B cell (primary cell): ENCODE results near the gene RNF2. TPM values are rescaled to one million over a fixed set of nuclear protein-coding genes. Genes with fewer than 3 reads are reported as not detected.
A peak's percentile ranks its signal among the peaks of the same experiment; 100 is the strongest.

ENCODE experiments used
- ATAC-seq: fragments of 200-7000 bp; cut with Tn5 transposase; one replicate; pipeline ENCODE4 v1.10.0; 2021; ENCODE audit warnings: low read depth, mild to moderate bottlenecking, moderate number of reproducible peaks, moderate library complexity
- CTCF ChIA-PET: fragments of 350-600 bp; sonication (Branson Sonifier 250); formaldehyde crosslinking; loops from one replicate; lab custom pipeline; 2021; ENCODE audit warnings: antibody characterized with exemption, inconsistent platforms; lab: Charles Lee
- POLR2A ChIA-PET: fragments of 350-600 bp; sonication (Branson Sonifier 250); formaldehyde crosslinking; loops from one replicate; lab custom pipeline; 2021; ENCODE audit warnings: antibody characterized with exemption; lab: Charles Lee
- DNase-seq: peaks from one replicate; pipeline ENCODE4 v3.0.0; 2013
- H2AFZ ChIP-seq: 2 replicates; pipeline ENCODE4 v1.6.1; 2012; ENCODE audit warnings: mild to moderate bottlenecking, low read depth, low read length; ENCODE audit not compliant: insufficient read depth, poor library complexity, severe bottlenecking
- H3K27ac ChIP-seq, 2 donors: 1 replicate in 1 of 2; 2 replicates in 1 of 2; pipeline ENCODE4 v1.5.1; 2012 to 2013; ENCODE audit warnings: low read length in 2 of 2, mild to moderate bottlenecking in 2 of 2, moderate library complexity in 1 of 2
- H3K27me3 ChIP-seq, 4 experiments: fragments of 200-600 bp in 1 of 4; sonication (generic) in 1 of 4; replicated peaks in 1 of 4; 1 replicate in 2 of 4; 2 replicates in 2 of 4; pipeline versions ENCODE4 v1.6.1 to v1.7.0; 2013 to 2016; ENCODE audit warnings: low read length in 3 of 4, mild to moderate bottlenecking in 2 of 4, mixed read lengths in 1 of 4, moderate library complexity in 1 of 4; ENCODE audit not compliant: insufficient read depth in 4 of 4, control insufficient read depth in 3 of 4; ENCODE audit errors: control extremely low read depth in 1 of 4
- H3K36me3 ChIP-seq, 2 experiments: replicated peaks in 1 of 2; 1 replicate in 1 of 2; 2 replicates in 1 of 2; pipeline versions ENCODE4 v1.6.1 to v1.7.1; 2013; ENCODE audit warnings: low read length in 1 of 2; ENCODE audit not compliant: insufficient read depth in 2 of 2, control insufficient read depth in 1 of 2; ENCODE audit errors: control extremely low read depth in 1 of 2, extremely low read depth in 1 of 2
- H3K4me1 ChIP-seq, 2 donors: fragments of 200-600 bp in 1 of 2; sonication (generic) in 1 of 2; 1 replicate in 1 of 2; 2 replicates in 1 of 2; pipeline versions ENCODE4 v1.5.1 to v1.6.1; 2013 to 2017; ENCODE audit warnings: low read length in 2 of 2; ENCODE audit not compliant: control insufficient read depth in 2 of 2, insufficient read depth in 2 of 2
- H3K4me2 ChIP-seq: replicated peaks from 2 replicates; pipeline ENCODE3; 2012; ENCODE audit warnings: mild to moderate bottlenecking, low read depth, low read length; ENCODE audit not compliant: poor library complexity, severe bottlenecking
- H3K4me3 ChIP-seq, 5 experiments: fragments of 200-600 bp in 1 of 5; sonication (generic) in 1 of 5; 1 replicate in 3 of 5; 2 replicates in 2 of 5; pipeline versions ENCODE4 v1.5.1 to v1.7.0; 2011 to 2016; ENCODE audit warnings: low read length in 4 of 5, mild to moderate bottlenecking in 4 of 5, low read depth in 2 of 5, control low read depth in 1 of 5, moderate library complexity in 1 of 5; ENCODE audit not compliant: insufficient read depth in 1 of 5; ENCODE audit errors: control extremely low read depth in 1 of 5, extremely low read depth in 1 of 5
- H3K79me2 ChIP-seq: fragments of 200-600 bp; sonication (generic); one replicate; pipeline ENCODE4 v1.6.0; 2016; ENCODE audit warnings: low read length; ENCODE audit not compliant: control insufficient read depth, insufficient read depth
- H3K9ac ChIP-seq: fragments of 200-600 bp; sonication (generic); 2 replicates; pipeline ENCODE4 v1.6.1; 2017; ENCODE audit warnings: mild to moderate bottlenecking, low read length, moderate library complexity
- H3K9me3 ChIP-seq, 3 donors: one replicate each; pipeline versions ENCODE4 v1.6.1 to v1.7.1; 2013; ENCODE audit warnings: low read length in 2 of 3; ENCODE audit not compliant: control insufficient read depth in 2 of 3, insufficient read depth in 1 of 3; ENCODE audit errors: control extremely low read depth in 1 of 3
- H4K20me1 ChIP-seq: 2 replicates; pipeline ENCODE4 v1.6.0; 2012; ENCODE audit warnings: mild to moderate bottlenecking, low read length; ENCODE audit not compliant: insufficient read depth, control insufficient read depth, poor library complexity, severe bottlenecking
- H3K27ac Mint-ChIP-seq: one replicate; pipeline ENCODE4 v1.8.0; 2021; ENCODE audit warnings: mixed read lengths
- H3K27me3 Mint-ChIP-seq: one replicate; pipeline ENCODE4 v1.8.0; 2021; ENCODE audit warnings: mixed read lengths
- H3K4me1 Mint-ChIP-seq: one replicate; pipeline ENCODE4 v1.8.0; 2021; ENCODE audit warnings: mixed read lengths
- H3K4me3 Mint-ChIP-seq: one replicate; pipeline ENCODE4 v1.8.0; 2021; ENCODE audit warnings: mixed read lengths
- H3K9me3 Mint-ChIP-seq: one replicate; pipeline ENCODE4 v1.8.0; 2022; ENCODE audit warnings: mixed read lengths; ENCODE audit not compliant: insufficient read depth
- CTCF ChIP-seq: fragments of 200-600 bp; IDR thresholded peaks from one replicate; pipeline ENCODE4 v1.8.0; 2022; ENCODE audit warnings: antibody characterized with exemption, mild to moderate bottlenecking
- EZH2 ChIP-seq: IDR thresholded peaks from 2 replicates; pipeline ENCODE4 v1.6.1; 2012; ENCODE audit warnings: borderline replicate concordance, low read depth, mild to moderate bottlenecking, moderate library complexity, low read length; ENCODE audit not compliant: insufficient read depth, poor library complexity, severe bottlenecking
- WGBS: methylation state at CpG from one replicate; pipeline ENCODE4 v1.1.5; 2013; ENCODE audit warnings: missing lambda C conversion rate; ENCODE audit not compliant: insufficient coverage; 5-methylcytosine and 5-hydroxymethylcytosine counted together
- intact Hi-C: fragments of 100-400 bp; cut with micrococcal nuclease; formaldehyde crosslinking; loops from one replicate; pipeline ENCODE4 v1.10.0; 2022
- polyA plus RNA-seq: library from polyadenylated mRNA; depleted of rRNA; stranded (reverse); fragments of >200 nt; gene quantifications from 2 replicates; pipeline ENCODE4 v1.2.3, GENCODE V29; 2012
- total RNA-seq, 2 donors: library from RNA; stranded (reverse); fragments of 120-200 nt in 1 of 2; gene quantifications; 1 replicate in 1 of 2; 2 replicates in 1 of 2; pipeline versions ENCODE4 v1.2.3 to v1.2.4, GENCODE V29; 2013 to 2022

RNF2 gene
- total and polyA plus RNA-seq, 2 donors (not counting 1 experiment from before 2014, with no cell fraction given) = 13.9 to 29.5 TPM

- POLR2A ChIA-PET = interaction anchor here (0.6 to 2.4 kb wide), 4 partner anchors 16 to 1573 kb away, joined by 3 to 9 read pairs (median 6); partner anchors contain the start of genes EDEM3, SWT1 and TRMT1L
Measured at GRCh38 chr1:185045814-185046492, 595 bp downstream of the RNF2 start.

More at GRCh38 chr1:185045814-185046492, 595 bp downstream of the RNF2 start:
- peaks cover 38% of the 10 kb centered on the region for H3K4me1 Mint-ChIP-seq
- Histone ChIP-seq H3K4me1 (peaks cover 16 to 18% of the 10 kb centered on the region in 2 donors), H3K4me2 (peak overlapping the region; percentile 86), H3K27ac (peak overlapping the region; percentile 40 to 77), H2AFZ (peak overlapping the region; percentile 93), H3K36me3 (no peaks in the 10 kb centered on the region), H3K9me3 (no peaks in the 10 kb centered on the region), H3K79me2 (peaks cover 40% of the 10 kb centered on the region), H3K27me3 (no peaks in the 10 kb centered on the region), H4K20me1 (peaks cover 42% of the 10 kb centered on the region), H3K9ac (peak overlapping the region; percentile 81), H3K4me3 (peak overlapping the region; percentile 77 to 96 (median 89))
- peak overlapping the region; percentile 60 for H3K27ac Mint-ChIP-seq
- CTCF ChIA-PET = interaction anchor here (0.7 to 3.6 kb wide), 3 partner anchors 111 to 236 kb away, joined by 3 to 14 read pairs (median 4); partner anchors contain the start of genes SWT1 and TRMT1L
- WGBS = under 1% methylated on average over 44 of the region's 52 CpGs
- ATAC-seq = peak; percentile 3
- TF ChIP-seq EZH2 (no peak), CTCF (no peak)
- H3K27me3 Mint-ChIP-seq = no peaks in the 10 kb centered on the region
- H3K4me3 Mint-ChIP-seq = peak overlapping the region; percentile 87
- DNase-seq = peak; percentile 47
- intact Hi-C loops = loop anchor here (1.0 to 5.0 kb wide), 9 partner anchors 74 to 1574 kb away; partner anchors contain the start of genes EDEM3, IVNS1ABP, NIBAN1 and ODR4
- no peaks in the 10 kb centered on the region for H3K9me3 Mint-ChIP-seq
